ENCODE results near the gene UROC1. TPM values are rescaled to one million over a fixed set of nuclear protein-coding genes. Genes with fewer than 3 reads are reported as not detected.

The UROC1 gene
- total and polyA plus RNA-seq, 2 experiments from 2014 or later = not detected

DNA sequence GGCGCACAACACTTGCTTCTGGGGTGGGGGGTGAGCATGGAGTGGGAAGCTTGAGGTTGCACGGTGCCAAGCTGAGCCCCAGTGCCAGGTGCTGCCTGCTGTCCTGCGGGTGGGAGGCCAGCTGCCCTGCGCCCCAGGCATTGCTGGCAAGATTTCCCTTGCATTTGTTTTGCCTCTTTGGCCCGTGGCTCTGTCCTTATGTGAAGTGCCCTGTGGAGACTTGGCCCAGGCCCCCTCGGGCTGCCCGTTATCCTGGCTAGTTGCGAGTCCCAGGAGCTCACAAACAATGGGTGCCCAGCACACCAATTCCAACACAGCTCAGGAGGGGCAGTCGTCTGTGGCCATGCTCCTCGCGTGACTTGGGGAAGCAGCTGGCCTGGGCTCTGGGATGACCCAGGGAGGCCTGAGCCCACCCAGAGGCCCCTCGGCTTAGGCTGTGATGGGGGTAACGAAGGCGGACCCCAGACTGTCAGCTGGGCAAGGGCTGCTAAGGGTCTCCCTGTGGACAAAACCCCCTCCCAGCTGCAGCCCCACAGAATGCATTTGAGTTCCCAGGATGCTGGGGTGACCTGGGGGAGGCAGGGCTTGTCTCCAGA, 35.2 kb upstream of the UROC1 start:
- Histone ChIP-seq H3K36me3 (ENCODE audit: insufficient read depth) (no peaks in the 10 kb centered on the region), H3K27me3 (ENCODE audit: insufficient read depth) (no peaks in the 10 kb centered on the region), H4K20me1 (replicated peaks; ENCODE audit: insufficient read depth) (no peaks in the 10 kb centered on the region), H3K27ac (ENCODE audit: low read depth) (no peak overlapping the region), H3K4me2 (no peak overlapping the region), H3K79me2 (replicated peaks; ENCODE audit: insufficient read depth) (no peaks in the 10 kb centered on the region), H3K4me3 (no peak overlapping the region), H3K4me1 (ENCODE audit: insufficient read depth) (peaks cover 18% of the 10 kb centered on the region), H3F3A (replicated peaks; ENCODE audit: low read depth) (no peaks in the 10 kb centered on the region), H2AFZ (no peak overlapping the region), H3K9me2 (ENCODE audit: insufficient read depth) (no peaks in the 10 kb centered on the region)
- peaks cover 30% of the 10 kb centered on the region for H3K4me1 Mint-ChIP-seq
- H3K9me3 Mint-ChIP-seq = no peaks in the 10 kb centered on the region; the same call in 2 of the 3 replicates
- TF ChIP-seq, protein P1, sequence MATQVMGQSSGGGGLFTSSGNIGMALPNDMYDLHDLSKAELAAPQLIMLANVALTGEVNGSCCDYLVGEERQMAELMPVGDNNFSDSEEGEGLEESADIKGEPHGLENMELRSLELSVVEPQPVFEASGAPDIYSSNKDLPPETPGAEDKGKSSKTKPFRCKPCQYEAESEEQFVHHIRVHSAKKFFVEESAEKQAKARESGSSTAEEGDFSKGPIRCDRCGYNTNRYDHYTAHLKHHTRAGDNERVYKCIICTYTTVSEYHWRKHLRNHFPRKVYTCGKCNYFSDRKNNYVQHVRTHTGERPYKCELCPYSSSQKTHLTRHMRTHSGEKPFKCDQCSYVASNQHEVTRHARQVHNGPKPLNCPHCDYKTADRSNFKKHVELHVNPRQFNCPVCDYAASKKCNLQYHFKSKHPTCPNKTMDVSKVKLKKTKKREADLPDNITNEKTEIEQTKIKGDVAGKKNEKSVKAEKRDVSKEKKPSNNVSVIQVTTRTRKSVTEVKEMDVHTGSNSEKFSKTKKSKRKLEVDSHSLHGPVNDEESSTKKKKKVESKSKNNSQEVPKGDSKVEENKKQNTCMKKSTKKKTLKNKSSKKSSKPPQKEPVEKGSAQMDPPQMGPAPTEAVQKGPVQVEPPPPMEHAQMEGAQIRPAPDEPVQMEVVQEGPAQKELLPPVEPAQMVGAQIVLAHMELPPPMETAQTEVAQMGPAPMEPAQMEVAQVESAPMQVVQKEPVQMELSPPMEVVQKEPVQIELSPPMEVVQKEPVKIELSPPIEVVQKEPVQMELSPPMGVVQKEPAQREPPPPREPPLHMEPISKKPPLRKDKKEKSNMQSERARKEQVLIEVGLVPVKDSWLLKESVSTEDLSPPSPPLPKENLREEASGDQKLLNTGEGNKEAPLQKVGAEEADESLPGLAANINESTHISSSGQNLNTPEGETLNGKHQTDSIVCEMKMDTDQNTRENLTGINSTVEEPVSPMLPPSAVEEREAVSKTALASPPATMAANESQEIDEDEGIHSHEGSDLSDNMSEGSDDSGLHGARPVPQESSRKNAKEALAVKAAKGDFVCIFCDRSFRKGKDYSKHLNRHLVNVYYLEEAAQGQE (IDR thresholded peaks at IDR 0.05; ENCODE audit: unreplicated experiment) = no peak
- no peak for TF ChIP-seq STAT1 (IDR thresholded peaks at IDR 0.05; ENCODE audit: unreplicated experiment)
- TF ChIP-seq NANOG (IDR thresholded peaks at IDR 0.05; ENCODE audit: borderline replicate concordance) = no peak
- no peak for TF ChIP-seq ZNF462 (CRISPR knock-in tag; IDR thresholded peaks at IDR 0.05)
- no peak for TF ChIP-seq CTCF (conservative IDR thresholded peaks at IDR 0.05; ENCODE audit: low read depth in 2 of 2)
- TF ChIP-seq POLR2AphosphoS5 (IDR thresholded peaks at IDR 0.05; ENCODE audit: low read depth) = no peak
- TF ChIP-seq ZNF331 (CRISPR knock-in tag; IDR thresholded peaks at IDR 0.05; ENCODE audit: low read depth) = no peak
- no peak for TF ChIP-seq ETS1 (IDR thresholded peaks at IDR 0.05)
- TF ChIP-seq JUNB (IDR thresholded peaks at IDR 0.05; ENCODE audit: unreplicated experiment) = no peak
- no peak for TF ChIP-seq CREB1 (CRISPR knock-in tag; IDR thresholded peaks at IDR 0.05; ENCODE audit: low read depth)
- H3K27ac Mint-ChIP-seq = no peak overlapping the region
- no peak overlapping the region for H3K4me3 Mint-ChIP-seq
- peaks cover 15% of the 10 kb centered on the region for H3K27me3 Mint-ChIP-seq (ENCODE audit: insufficient read depth, low read depth, poor library complexity)
- ATAC-seq (no peak), DNase-seq (ENCODE audit: low spot score) (no peak)
- no peaks in the 10 kb centered on the region for H3K36me3 Mint-ChIP-seq (ENCODE audit: low read depth)
